T-helper 9 cell (primary cell): ENCODE data around the gene TIGD3.

Experiments
- DNase-seq: peaks from one replicate; pipeline ENCODE4 v3.0.0-alpha.2; 2020

The TIGD3 gene

GRCh38 chr11:65390996-65391395 lies 36.4 kb downstream of the TIGD3 start:
- DNase-seq, result no peak

GRCh38 chr11:65392186-65392829 lies 37.8 kb downstream of the TIGD3 start:
- DNase-seq, result no peak

DNA sequence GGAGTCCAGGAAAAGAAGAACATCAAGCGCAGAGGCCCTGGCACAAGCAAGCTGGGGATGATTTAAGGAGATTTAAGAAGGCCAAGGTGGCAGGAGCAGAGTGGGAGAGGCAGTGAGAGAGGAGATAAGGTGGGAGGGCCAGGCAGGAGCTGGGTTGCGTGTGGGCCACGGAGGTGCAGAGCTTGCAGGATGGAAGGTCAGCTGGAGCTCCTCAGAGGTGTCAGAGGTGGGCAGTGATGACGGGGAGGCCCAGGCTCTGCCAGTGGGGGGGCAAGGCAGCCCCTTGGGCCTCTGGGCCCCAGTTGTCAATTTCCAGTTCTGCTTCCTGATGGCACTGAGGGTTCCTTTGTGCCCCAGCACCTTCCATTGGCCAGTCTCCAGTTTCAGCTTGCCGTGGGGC lies 38.3 kb downstream of the TIGD3 start:
- DNase-seq, result no peak

GRCh38 chr11:65393513-65394079 lies 39.0 kb downstream of the TIGD3 start:
- DNase-seq, result no peak

DNA sequence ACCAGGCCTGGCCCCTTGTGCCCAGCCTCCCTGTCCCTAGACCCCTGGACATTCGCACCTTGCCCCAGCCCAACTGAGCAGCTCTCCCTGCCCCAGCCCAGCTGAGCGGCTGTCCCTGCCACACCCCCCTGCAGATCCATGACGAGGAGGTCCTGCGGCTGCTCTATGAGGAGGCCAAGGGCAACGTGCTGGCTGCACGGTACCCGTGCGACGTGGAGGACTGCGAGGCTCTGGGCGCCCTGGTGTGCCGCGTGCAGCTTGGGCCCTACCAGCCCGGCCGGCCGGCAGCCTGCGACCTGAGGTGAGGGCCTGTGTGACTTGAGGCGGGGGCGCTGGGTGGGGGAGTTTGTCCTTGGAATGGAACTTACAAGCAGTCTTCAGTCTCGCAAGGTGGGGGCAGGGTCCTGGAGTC lies 39.6 kb downstream of the TIGD3 start:
- no peak for DNase-seq

DNA sequence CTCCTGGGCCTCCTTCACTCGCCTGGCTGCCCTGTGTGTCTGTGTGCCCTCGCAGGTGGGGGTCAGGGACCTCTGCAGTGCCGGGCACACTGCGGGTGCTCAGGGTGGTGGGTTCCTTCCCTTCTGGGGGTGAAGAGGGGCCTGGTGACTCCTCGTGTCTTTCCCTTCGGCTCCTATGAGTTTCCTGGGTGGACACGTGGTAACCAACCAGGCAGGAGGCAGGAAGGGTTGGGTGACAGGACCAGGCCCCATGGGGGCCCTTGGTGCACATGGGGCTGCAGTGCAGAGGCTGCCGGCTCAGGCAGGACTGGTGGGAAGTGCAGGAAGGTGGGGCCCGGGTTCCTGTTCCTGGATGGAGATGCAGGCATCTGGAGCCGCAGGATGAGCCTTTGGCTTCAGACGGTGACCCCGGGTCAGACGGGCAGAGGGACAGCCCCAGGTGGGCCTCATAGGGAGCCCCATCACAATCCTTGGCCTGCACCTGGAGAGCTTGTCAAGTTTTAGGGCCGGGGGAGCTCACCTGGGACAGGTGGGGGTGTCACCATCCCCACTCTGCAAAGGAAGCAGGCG lies 41.5 kb downstream of the TIGD3 start:
- DNase-seq, result no peak

- DNase-seq, result no peak
Measured at GRCh38 chr11:65396769-65397745, 42.5 kb downstream of the TIGD3 start.

GRCh38 chr11:65398362-65398910 lies 43.9 kb downstream of the TIGD3 start:
- DNase-seq, result no peak

DNA sequence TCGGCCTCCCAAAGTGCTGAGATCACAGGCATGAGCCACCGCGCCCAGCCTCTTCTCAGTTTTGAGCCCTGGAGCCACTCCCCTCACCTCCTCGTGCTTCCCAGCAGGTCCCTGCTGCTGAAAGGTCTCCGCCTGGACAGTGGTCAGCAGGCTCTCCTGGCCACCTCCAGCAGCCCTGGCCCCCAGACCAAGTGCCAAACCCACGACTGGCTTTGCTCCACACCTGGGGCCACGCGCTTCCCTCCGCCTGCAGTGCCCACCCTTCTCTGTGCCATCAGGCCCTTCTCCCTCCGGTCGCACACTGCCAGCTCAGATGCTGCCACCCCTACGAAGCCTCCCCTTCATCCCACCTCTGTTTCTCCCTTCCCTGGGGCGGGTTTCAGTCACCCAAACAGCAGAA lies 44.7 kb downstream of the TIGD3 start:
- DNase-seq, result no peak

- no peak for DNase-seq
Measured at GRCh38 chr11:65399845-65400244, 45.3 kb downstream of the TIGD3 start.

DNA sequence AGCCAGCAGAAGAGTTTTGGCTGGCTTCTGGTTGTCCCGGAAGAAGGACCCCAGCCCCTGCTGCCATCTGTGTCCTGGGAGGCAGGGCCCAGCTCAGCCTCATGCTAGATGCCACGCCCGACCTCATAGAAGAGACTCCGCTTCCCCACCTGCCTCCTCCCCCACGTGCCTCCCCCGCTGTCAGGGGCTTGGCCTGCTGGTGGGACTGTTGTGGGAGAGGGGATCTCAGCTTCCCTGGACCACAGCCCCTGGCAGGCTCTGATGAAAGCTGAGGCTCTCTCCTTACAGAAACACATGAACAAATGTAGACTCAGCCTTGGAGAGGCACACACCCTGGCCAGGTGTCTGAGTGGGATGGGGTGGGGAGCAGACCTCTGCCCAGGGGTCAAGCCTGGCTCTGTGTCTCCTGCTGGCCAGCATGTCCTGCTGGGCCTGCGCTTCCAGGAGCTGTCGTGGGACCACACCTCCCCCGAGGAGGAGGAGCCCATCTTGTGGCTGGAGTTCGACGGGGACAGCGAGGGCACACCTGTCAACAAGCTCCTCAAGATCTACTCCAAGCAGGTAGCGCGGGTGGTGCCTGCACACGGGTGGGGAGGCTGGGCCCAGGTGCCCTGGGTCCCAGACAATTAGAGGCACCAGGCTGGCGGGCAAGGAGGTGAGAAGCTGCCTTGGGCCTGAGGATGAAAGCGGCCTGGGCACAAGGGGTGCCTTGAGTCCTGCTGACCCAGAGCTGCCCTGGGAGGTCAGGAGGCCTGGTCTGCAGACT lies 45.9 kb downstream of the TIGD3 start:
- DNase-seq, result no peak

GRCh38 chr11:65401073-65401802 lies 46.7 kb downstream of the TIGD3 start:
- no peak for DNase-seq

DNA sequence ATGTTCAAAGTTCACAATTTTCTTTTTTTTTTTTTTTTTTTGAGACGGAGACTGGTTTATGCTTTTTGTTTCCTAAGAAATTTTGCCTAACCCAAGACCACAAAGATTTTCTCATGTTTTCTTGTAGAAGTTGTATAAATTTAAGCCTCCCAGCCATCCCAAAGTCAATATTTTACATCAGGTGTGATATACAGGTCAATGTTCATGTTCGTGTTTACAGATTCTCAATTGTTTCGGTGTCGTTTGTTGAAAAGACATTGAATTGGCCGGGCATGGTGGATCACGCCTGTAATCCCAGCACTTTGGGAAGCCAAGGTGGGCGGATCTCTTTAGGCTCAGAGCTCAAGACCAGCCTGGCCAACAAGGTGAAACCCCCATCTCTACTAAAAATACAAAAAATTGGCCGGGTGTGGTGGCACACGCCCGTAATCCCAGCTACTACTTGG lies 47.3 kb downstream of the TIGD3 start:
- no peak for DNase-seq

DNA sequence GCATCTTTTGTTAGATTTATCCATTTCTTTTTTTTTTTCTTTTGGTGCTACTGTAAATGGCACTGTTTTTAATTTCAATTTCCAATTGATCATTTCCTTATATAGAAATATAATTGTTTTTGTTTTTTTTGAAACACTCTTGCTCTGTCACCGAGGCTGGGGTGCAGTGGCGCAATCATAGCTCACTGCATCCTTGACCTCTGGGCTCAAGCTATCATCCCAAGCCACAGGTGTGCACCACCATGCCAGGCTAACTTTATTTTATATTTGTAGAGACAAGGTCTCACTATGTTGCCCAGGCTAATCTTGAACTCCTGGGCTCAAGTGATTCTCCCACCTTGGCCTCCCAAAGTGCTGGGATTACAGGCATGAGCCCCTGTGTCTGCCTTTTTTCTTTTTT lies 48.2 kb downstream of the TIGD3 start:
- DNase-seq, result no peak

DNA sequence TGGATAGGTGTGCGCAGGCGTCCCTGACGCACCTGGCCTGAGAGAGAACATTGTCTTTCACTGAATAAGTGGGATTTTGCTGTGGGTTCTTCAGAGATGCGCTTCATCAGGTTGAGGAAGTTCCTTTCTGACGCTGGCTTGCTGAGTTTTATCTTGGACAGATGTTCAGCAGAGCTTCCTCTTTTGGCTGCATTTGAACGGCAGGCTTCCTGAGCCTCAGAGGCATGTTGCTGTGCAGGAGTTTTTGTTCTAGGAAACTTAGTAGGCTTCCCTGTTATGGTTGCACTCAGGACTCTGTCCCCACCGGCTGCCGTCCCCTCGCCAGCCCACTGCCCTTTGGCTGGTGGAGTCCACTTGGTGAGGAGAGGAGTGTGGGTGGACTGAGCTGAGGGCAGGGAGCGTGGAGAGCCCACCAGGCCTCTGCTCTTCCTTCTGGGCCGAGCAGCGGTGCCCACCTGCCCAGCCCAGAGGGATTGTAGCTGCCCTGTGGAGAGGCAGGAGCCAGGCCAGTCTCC lies 49.1 kb downstream of the TIGD3 start:
- DNase-seq, result no peak

DNA sequence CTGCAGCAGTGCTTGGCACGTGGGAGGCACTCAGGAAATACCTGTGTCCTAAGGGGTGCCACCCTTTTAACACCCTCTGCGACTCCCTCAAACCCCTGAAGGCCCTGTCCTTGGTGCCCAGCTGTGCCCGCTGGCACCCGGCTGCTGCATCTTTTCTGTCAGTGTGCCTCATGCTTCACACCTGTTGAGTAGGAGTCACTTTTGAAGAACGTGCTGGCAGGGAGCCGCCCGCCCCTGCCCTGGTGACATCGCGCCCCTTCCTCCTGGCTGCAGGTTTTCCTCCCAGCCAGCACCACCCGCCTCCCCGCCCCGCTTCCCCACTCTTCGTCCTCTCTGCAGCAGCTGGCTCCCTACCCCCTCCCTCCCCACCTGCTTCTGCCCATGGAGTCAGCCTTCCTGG lies 49.7 kb downstream of the TIGD3 start:
- DNase-seq, result no peak

- no peak for DNase-seq
Measured at GRCh38 chr11:65404638-65405339, 50.2 kb downstream of the TIGD3 start.
